NCI-H2171 (cell line): Measurements from ENCODE around the gene PIPOX.
A peak's percentile ranks its signal among the peaks of the same experiment; 100 is the strongest.
"Not testable (repeated sequence)": the region's sequence is repeated elsewhere in the genome, so short reads cannot be mapped to it uniquely, and the experiment has no call there.

Experiments
- DNase-seq: peaks from one replicate; lab custom pipeline; 2025; lab: John Stamatoyannopoulos, UW

The PIPOX gene

DNA sequence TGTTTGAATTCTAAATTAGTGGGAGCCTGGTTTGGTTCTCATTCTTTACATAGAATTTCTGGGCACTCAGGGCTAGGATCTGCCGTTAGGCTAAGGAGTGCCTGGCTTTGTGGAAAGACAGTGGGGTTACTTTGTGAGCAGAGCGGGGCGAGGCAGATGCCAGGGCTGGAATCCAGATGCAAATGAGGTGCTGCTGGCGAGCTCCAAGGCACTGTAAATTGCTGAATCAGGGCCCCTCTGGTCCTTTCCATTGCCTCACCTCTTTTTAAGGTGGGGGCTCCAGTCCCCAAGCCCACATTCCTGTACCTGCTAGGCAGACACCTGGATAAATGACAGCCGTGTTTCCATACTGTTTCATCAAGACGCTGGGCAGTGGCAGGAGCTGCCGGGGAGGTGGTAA lies 33.8 kb downstream of the PIPOX start:
- DNase-seq: no peak

DNA sequence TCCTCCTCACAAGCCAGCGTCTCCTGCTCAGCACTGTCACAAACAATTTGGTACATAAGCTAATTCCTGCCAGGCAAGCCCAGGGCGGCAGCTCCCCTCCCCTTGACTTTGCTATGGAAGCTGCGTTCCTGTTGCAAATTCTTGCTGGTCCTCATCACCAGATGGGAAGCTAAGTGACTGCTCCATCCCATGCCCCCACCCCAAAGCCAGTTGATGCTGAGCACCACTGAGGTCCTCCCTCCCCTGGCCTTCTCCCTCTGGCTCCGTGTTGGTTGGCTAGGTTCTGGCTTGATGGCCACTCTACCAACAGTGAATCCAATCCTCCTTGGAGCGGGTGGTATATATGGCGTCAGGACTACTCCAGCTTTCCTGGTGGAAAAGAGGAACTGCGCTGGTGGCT lies 34.4 kb downstream of the PIPOX start:
- DNase-seq: no peak

GRCh38 chr17:29078183-29079045 lies 35.5 kb downstream of the PIPOX start:
- peak; percentile 77 for DNase-seq

DNA sequence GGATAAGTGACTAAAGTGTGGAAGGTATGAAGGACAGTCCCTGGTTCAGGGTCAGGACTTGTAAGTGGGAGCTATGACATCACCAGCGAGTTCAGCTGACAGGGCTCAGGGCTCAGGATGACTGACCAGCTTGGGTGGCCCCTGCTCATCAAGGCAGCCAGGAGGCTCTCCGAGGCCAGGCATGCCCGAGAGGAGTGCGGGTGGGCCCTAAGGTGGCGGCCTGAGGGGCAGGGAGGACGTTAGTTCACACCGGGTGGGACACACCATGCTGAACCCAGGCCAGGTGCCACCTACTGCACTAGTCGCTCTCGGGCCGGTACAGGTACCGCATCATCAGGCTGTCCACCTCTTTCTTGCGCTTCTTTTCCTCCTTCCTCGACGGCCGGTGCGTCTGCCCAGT lies 36.5 kb downstream of the PIPOX start:
- DNase-seq: no peak

GRCh38 chr17:29079887-29080286 lies 36.9 kb downstream of the PIPOX start:
- no peak for DNase-seq

- DNase-seq: no peak
These were observed 37.4 kb downstream of the PIPOX start for GRCh38 chr17:29080323-29080722.

- DNase-seq: no peak
These were observed 38.0 kb downstream of the PIPOX start for GRCh38 chr17:29080965-29081364.

DNA sequence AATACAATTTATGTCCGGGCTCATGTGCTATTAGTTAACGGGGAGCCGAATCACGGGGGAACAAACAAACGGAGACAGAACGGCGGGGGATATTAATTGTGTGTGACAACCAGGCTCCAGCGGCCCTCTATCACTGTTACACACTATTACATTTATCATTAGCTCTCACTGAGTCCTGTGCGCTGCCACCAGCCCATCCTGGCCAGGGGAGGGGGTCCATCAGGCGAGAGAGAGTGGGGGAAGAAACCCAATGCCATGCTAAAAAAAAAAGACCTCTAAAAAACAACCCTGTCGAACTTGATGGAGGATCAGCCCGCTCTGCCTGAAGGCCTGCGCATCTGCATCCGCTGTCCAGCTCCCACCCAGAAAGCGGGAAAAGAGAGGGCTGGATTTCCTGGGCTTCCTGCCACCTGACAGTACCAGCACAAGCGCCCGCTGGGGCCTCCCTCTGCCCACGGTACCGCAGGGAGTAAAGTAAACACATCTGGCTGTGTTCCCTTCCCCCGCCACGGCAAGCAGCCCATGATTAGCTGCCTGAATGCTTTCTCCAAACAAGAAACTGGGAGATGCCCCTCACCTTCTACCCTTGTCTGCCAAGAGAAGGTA lies 41.7 kb downstream of the PIPOX start:
- peak; percentile 77 for DNase-seq

GRCh38 chr17:29085223-29085622 lies 42.3 kb downstream of the PIPOX start:
- DNase-seq: no peak

DNA sequence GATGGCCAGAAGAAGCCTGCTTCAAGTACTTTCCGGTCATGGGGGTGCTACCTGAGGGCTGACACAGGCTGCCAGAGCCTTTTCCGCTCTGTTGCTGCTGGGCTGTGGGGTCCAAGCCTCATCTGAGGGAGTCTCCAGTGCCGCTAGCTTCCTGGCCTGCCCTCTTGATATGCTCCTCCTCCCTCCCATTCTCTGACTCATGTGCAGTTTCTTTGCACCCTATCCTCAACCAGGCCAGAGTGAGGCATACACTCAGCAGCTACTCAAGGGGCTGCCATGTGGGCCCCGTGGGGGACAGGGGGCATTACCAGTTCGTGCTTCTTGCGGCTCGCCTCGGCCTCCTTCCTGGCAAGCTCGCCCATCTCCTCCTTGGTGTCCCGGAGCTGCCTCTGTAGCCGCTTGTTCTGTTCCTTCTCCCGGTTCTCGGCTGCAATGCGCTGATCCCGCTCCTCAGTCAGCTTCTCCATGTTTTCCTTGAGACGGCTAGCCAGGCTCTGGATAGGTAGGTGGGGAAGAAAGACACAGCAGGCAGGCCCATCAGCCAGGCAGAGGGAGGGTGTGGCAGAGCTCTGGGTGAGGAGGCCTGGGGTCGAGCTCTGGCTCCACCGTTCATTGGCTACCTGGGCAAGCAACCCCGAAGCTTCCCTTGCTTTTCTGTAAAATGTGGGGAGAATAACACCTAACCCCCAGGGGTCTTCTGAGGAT lies 43.8 kb downstream of the PIPOX start:
- no peak for DNase-seq

DNA sequence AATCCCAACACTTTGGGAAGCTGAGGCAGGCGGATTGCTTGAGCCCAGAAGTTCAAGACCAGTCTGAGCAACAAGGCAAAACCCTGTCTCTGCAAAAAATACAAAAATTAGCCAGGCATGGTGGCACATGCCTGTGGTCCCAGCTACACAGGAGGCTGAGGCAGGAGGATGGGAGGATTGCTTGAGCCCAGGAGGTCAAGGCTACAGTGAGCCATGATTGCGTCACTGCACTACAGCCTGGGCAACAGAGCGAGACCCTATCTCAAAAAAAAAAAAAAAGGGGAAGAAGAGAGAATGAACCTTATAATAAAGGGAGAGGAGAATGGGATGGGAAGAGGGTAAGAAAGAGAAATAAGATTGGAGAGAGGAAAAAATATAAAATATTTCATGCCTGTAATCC lies 45.8 kb downstream of the PIPOX start:
- DNase-seq: not testable (repeated sequence)

- no peak for DNase-seq
These were observed 46.7 kb downstream of the PIPOX start for GRCh38 chr17:29089601-29090044.

GRCh38 chr17:29090108-29090507 lies 47.2 kb downstream of the PIPOX start:
- no peak for DNase-seq

GRCh38 chr17:29090750-29091605 lies 48.0 kb downstream of the PIPOX start:
- DNase-seq: no peak

DNA sequence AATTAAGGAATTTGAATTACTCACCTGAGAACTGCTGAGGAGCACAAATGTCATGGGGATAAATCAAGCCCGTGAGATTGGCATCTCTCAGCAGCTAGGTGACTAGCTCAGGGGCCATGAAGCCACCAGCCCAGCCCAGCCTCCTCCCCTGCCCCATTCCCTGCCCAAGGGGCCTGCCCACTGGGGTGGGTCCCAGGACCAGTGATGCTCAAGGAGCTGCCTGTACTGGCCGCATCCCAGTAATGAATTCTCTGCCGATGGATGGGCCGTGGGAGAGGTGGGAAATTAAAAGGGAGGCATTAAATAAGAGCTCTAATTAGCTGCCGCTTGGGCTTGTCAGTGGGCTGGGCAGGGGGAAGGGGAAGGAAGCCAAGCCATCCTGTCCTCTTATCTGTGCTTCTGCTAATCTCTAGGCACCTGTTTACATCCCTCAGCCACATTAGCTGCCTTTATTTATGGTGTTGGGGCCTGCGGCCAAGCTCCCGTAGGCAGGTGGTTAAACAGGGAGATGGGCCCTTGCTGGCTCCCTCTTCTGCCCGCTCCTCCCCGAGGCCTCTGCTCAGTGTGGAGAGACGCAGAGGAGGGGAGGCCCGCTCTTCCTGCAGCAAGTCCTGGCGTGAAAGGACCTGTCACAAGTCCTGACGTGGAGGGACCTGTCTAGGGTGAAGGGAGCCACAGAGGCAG lies 48.8 kb downstream of the PIPOX start:
- DNase-seq: peak; percentile 14

DNA sequence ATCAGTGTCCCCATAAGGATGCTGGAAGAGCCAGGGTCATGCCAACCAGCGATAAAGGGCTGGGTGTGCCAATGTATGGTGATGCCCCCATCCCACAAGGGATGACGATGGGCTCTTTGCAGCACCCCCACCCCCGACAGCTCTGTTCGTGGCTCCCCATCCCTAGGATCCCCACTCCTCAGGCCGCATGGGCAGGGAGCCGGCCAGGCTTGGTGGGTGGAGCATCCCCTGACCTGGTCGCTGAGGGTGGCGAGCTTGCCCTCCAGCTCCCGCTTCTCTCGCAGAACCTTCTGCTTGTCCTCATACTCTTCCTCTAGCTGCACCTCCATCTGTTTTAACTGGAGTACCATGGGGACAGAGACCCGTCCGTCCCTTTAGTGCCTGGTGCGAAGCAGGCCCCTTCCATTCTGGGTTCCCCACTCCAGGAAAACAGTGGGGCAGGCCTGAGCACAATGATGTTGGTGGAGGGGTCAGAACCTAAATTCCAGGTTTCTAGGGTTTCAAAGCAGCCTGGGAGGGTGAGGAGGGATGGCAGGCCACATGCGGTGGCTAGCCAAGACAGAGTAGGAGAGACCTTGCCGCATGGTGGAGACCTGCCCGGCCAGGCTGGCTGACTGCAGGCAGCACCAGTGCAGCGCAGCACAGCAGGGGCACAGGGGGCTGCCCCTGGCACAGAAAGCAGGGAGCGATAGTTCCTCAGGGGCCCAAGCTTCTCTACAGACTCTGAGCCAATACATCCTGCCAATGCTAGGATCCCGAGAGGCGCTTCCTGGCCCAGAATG lies 50.3 kb downstream of the PIPOX start:
- DNase-seq: no peak

- DNase-seq: no peak
These were observed 51.3 kb downstream of the PIPOX start for GRCh38 chr17:29094101-29094708.

DNA sequence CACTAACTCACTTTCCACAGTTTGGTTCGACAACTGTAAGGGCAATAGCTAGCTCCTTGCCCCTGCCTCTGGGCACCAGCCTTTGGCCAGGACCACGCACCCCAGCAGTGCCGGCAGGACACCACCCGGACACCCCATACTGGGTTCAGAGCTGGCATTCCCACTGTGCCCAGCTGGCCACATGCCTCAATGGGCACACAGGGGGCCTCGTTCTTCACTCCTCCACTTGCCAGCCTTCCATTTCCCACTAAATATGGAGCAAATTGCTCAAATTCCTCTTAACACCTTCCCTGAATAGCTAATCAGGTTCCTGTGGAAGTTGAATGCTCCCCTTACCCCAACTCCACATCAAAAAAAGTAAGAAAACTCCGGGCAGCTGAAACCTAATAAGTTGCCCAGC lies 52.5 kb downstream of the PIPOX start:
- no peak for DNase-seq

DNA sequence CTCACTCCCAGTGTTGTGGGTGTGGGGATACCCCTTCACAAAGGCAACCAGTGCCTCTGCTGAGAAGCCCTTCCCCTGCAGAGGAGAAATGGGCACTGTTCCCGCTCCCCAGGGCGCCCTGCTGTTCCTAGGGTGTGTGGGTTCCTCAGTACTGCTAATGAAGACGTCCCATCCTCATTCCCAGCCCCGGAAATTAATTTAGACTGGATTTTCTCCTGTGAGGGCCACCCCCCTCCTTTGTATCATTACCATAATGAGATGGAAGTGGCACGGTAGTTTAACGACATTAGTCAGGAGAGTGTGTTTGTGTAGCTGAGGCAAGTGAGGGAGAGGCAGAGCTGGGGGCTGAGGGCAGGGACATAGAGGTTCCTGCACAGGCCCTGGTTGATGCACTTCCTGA lies 53.2 kb downstream of the PIPOX start:
- no peak for DNase-seq

- no peak for DNase-seq
These were observed 56.6 kb downstream of the PIPOX start for GRCh38 chr17:29099527-29099926.
